GM12891 (cell line): ENCODE data around the gene ING2.

ENCODE experiments used
- POLR2A ChIP-seq: IDR thresholded peaks from 2 replicates; pipeline ENCODE4 v1.6.1; 2011; ENCODE audit warnings: low read depth, low read length, control low read depth
- POLR2AphosphoS5 ChIP-seq: IDR thresholded peaks from 2 replicates; pipeline ENCODE4 v1.6.1; 2011; ENCODE audit warnings: low read depth, low read length, control low read depth
- SPI1 ChIP-seq: IDR thresholded peaks from 2 replicates; pipeline ENCODE4 v1.6.1; 2011; ENCODE audit warnings: low read depth, low read length, control low read depth

- TF ChIP-seq SPI1: no peak
- TF ChIP-seq POLR2A: no peak
- no peak for TF ChIP-seq POLR2AphosphoS5
Observed at GRCh38 chr4:183515411-183515810, 10.6 kb downstream of the ING2 start.
